GM10248 (cell line): ENCODE measurements around the gene NKAIN2.

Experiments used
- CTCF ChIA-PET: fragments of 300-600 bp; sonication (Branson Sonifier 250); formaldehyde crosslinking; extraction: SDS; loops from one replicate; lab custom pipeline; 2021; ENCODE audit warnings: antibody characterized with exemption; lab: Yijun Ruan, JAX
- POLR2A ChIA-PET: fragments of 350-650 bp; sonication (Branson Sonifier 250); formaldehyde crosslinking; extraction: SDS; loops from one replicate; lab custom pipeline; 2020; ENCODE audit warnings: antibody characterized with exemption; lab: Yijun Ruan, JAX
- DNase-seq: peaks from one replicate; pipeline ENCODE4 v3.0.0; 2012; ENCODE audit errors: extremely low spot score
- TF ChIP-seq, protein P1 (sequence below): IDR thresholded peaks from 2 replicates; pipeline ENCODE4 v1.5.1; 2012; ENCODE audit warnings: mild to moderate bottlenecking, low read depth; ENCODE audit errors: extremely low read depth, missing control alignments, control extremely low read depth

Gene NKAIN2

DNA sequence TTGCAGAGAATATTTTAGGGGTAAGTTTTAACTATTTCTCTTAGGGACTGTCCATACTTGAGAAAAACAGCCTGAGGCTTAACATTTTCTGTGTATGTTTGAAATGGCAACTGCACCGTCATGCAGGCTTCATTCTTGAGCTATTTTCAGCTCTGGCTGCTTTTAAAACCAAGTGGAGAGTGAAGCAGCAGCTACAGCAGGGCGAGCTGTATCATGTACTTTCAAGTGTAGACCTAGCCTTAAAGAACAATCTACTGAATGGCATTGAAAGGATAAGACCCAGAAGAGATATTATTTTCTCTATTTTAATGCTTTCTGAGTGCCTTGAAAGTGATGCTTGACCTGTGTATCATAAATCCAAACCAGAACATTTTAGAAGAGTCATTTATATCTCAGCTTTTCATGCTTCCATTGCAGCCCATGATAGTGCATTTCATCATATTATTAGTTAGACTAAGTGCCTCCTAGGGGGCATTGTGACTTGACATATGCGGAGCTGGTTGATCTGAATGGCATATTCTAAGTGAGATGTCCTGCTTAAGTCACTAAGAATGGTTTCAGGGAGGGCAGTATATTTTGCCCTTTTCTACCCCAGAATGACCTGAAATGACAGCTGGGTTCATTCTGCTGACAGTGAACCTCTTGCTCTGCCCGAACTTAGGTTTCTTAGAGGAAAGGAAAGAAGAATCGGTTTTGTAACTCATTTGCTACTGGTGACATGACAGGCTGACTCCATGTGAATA is 85.3 kb downstream of the NKAIN2 start:
- DNase-seq: no peak
- TF ChIP-seq, protein P1, sequence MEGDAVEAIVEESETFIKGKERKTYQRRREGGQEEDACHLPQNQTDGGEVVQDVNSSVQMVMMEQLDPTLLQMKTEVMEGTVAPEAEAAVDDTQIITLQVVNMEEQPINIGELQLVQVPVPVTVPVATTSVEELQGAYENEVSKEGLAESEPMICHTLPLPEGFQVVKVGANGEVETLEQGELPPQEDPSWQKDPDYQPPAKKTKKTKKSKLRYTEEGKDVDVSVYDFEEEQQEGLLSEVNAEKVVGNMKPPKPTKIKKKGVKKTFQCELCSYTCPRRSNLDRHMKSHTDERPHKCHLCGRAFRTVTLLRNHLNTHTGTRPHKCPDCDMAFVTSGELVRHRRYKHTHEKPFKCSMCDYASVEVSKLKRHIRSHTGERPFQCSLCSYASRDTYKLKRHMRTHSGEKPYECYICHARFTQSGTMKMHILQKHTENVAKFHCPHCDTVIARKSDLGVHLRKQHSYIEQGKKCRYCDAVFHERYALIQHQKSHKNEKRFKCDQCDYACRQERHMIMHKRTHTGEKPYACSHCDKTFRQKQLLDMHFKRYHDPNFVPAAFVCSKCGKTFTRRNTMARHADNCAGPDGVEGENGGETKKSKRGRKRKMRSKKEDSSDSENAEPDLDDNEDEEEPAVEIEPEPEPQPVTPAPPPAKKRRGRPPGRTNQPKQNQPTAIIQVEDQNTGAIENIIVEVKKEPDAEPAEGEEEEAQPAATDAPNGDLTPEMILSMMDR: no peak
- ChIA-PET POLR2A (no interaction called here), CTCF (interaction anchor here (0.8 to 1.2 kb wide), 2 partner anchors 9 to 86 kb away, joined by 3 to 4 read pairs; no protein-coding TSS in a partner anchor)

DNA sequence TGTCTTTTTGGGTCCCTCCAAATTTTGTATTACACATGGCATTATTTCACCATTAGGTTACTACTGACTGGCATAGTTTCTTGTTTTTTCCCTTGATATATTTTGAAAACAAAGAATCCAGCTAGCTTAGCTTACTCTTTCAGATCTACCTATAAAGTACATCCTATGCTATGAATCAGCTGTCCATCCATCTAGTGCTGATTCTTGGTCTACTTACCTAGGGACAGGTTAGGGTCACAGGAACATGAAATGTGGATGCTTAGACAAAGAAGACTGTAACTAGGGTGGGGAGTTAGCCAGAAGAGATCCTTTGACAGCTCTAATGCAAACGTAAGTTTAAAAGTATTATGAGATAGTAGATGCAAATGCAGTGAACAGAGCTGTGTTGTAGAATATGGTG is 91.7 kb downstream of the NKAIN2 start:
- ChIA-PET POLR2A (no interaction called here), CTCF (interaction anchor here (1.0 to 1.3 kb wide), 2 partner anchors 10 to 11 kb away, joined by 3 read pairs; no protein-coding TSS in a partner anchor)
- TF ChIP-seq, protein P1: no peak

DNA sequence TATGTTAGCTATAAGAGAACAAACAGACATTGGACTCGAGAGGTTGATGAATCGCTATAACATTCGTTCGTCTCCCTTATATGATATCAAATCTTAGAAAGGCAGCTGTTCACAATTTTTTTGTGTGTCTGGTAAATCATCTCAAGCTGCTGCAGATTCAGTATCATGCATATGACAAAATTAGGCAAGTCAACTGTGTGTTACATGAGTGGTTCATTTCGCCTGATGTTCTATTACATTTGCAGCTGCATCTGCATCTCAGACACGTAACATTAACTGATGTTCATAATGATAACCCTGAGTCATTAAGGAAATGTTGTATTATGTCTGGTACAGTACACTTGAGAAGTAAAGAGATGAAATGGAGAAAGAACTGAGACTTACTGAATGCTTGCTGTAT is 92.1 kb downstream of the NKAIN2 start:
- ChIA-PET CTCF (interaction anchor here (1.0 to 1.5 kb wide), 4 partner anchors 8 to 12 kb away, joined by 3 to 5 read pairs (median 4); no protein-coding TSS in a partner anchor), POLR2A (no interaction called here)
- no peak for DNase-seq
- TF ChIP-seq, protein P1: no peak

More for the DNA sequence above, 91.7 kb downstream of the NKAIN2 start:
- DNase-seq: no peak

DNA sequence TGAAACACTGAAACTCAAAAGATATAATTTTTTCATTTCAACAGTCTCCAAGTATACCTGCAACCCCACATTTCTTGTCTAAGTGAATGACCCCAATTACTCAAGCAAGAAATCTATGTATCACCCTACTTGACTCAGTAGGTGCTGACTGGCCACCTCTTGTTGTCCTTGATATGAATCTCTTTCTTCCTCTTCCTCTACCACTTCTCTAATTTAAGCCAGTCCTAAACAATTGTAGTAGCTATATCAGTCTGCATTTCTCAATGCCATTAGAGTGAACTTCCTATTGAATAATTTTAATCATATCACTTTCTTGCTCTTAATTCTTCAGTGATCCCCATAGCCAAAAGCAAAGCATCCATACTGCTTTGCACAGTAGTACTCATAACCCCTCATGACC is 93.2 kb downstream of the NKAIN2 start:
- POLR2A ChIA-PET: no interaction called here
- DNase-seq: no peak
- CTCF ChIA-PET: interaction anchor here (1.1 to 1.5 kb wide), 2 partner anchors 9 to 10 kb away, joined by 4 to 5 read pairs; no protein-coding TSS in a partner anchor
- TF ChIP-seq, protein P1: no peak

DNA sequence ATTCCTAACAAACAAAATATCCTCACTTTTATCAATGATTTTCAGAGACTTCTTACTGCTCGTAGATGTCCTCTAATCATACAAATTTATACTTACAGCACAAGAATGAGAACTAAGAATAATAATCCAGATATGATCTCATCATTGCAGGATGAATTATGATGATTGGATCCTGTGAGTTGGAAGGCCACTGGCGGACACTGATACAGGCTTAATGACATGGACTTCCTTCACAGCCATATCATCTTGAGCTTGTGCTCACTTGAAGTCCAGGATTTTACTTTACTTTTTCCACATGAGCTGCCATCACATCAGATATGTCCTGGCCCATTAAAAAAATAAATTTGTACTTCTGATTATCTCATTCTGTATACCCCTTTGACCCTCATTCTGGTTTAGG is 94.3 kb downstream of the NKAIN2 start:
- POLR2A ChIA-PET: no interaction called here
- CTCF ChIA-PET: no interaction called here
- no peak for DNase-seq
- TF ChIP-seq, protein P1: no peak

DNA sequence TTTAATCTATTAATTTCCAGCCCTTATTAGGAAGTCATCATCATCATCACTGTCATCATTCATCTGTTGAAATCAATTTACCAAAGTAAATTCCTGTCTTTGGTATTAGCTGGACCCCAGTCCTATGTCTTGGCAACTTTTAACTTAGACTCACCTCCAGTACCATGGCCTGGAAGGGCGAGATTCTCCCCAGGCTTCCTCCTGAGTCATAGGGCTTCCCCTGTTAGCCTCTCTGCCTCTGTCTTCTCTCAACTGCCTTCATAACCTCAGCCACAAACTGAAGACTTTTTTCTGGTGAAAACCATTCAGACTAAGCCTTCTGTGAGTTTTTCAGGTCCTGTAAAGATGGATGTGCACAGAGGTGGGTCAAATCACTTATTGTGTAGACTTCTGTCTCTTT is 95.0 kb downstream of the NKAIN2 start:
- no peak for DNase-seq
- TF ChIP-seq, protein P1: no peak
- ChIA-PET CTCF (no interaction called here), POLR2A (no interaction called here)
